AG10803 (cell line): ENCODE data around the gene MARK2.

Source experiments
- DNase-seq: peaks from one replicate; pipeline ENCODE4 v3.0.0; 2010; ENCODE audit warnings: low read depth
- H3K4me3 ChIP-seq: 2 replicates; pipeline ENCODE4 v1.5.1; 2011; ENCODE audit warnings: mild to moderate bottlenecking, low read length, control low read depth
- CTCF ChIP-seq: conservative IDR thresholded peaks from 2 replicates; pipeline ENCODE4 v1.5.1; 2011; ENCODE audit warnings: mild to moderate bottlenecking, low read length, control low read depth, inconsistent platforms

Gene MARK2

GRCh38 chr11:63911876-63912275 lies 73.0 kb downstream of the MARK2 start:
- TF ChIP-seq CTCF, result no peak
- H3K4me3 ChIP-seq, result no peak overlapping the region
- DNase-seq, result no peak

GRCh38 chr11:63912678-63913077 lies 73.8 kb downstream of the MARK2 start:
- no peak for TF ChIP-seq CTCF
- H3K4me3 ChIP-seq, result no peak overlapping the region
- DNase-seq, result no peak

GRCh38 chr11:63913866-63914830 lies 75.2 kb downstream of the MARK2 start:
- DNase-seq, result no peak
- H3K4me3 ChIP-seq, result no peak overlapping the region
- no peak for TF ChIP-seq CTCF

GRCh38 chr11:63914896-63915691 lies 76.2 kb downstream of the MARK2 start:
- no peak for DNase-seq
- no peak for TF ChIP-seq CTCF
- peak overlapping the region; percentile 65 for H3K4me3 ChIP-seq

- H3K4me3 ChIP-seq, result peak overlapping the region; percentile 65
- peak; percentile 24 for DNase-seq
- peak; percentile 63 for TF ChIP-seq CTCF
Observed at GRCh38 chr11:63915961-63916836, 77.3 kb downstream of the MARK2 start.

GRCh38 chr11:63916837-63917691 lies 78.2 kb downstream of the MARK2 start, which contains the start of gene RCOR2:
Gene RCOR2, minus strand, starts transcription at chr11:63917164. Its CDS starts 708 bp downstream, at chr11:63916456.
- no peak for TF ChIP-seq CTCF
- H3K4me3 ChIP-seq, result peak within 1 kb of the TSS; percentile 65
- peak; percentile 90 for DNase-seq
